ENCODE measurements around the gene MAGI2. TPM values are rescaled to one million over a fixed set of nuclear protein-coding genes. Genes with fewer than 3 reads are reported as not detected.

MAGI2 gene
- total RNA-seq, 1 experiment from 2014 or later, result 14.3 TPM

GRCh38 chr7:78996013-78996412 lies 457.5 kb downstream of the MAGI2 start:
- no peaks in the 10 kb centered on the region for H3K9me3 Mint-ChIP-seq
- Histone ChIP-seq H3K27me3 (ENCODE audit: insufficient read depth, low read length) (no peaks in the 10 kb centered on the region), H3K79me1 (ENCODE audit: insufficient read depth, low read depth, low read length, poor library complexity, severe bottlenecking) (no peaks in the 10 kb centered on the region), H3K4me2 (ENCODE audit: insufficient read depth, insufficient read length, low read length) (no peak overlapping the region), H4K5ac (ENCODE audit: insufficient read length, low read depth, low read length) (no peak overlapping the region), H4K91ac (ENCODE audit: insufficient read length, low read depth, low read length) (no peak overlapping the region), H2AFZ (ENCODE audit: low read length) (no peak overlapping the region), H2BK5ac (ENCODE audit: insufficient read length, low read length) (no peak overlapping the region), H2BK15ac (ENCODE audit: low read depth, low read length) (no peak overlapping the region), H3K9me3 (ENCODE audit: control insufficient read depth, low read depth, low read length) (no peaks in the 10 kb centered on the region), H2BK120ac (ENCODE audit: low read depth, low read length, poor library complexity, severe bottlenecking) (no peak overlapping the region), H3K23me2 (ENCODE audit: insufficient read length, low read depth, low read length, poor library complexity, severe bottlenecking) (no peaks in the 10 kb centered on the region), H3T11ph (ENCODE audit: low read length) (no peak overlapping the region), H3K56ac (ENCODE audit: insufficient read length, low read depth, low read length) (no peak overlapping the region), H3K4ac (ENCODE audit: low read depth, low read length) (no peak overlapping the region), H3K14ac (ENCODE audit: insufficient read depth, low read length) (no peak overlapping the region), H2BK12ac (ENCODE audit: insufficient read length, low read depth, low read length) (no peak overlapping the region), H3K23ac (ENCODE audit: insufficient read length, low read depth, low read length) (no peak overlapping the region), H3K9ac (ENCODE audit: extremely low read depth, insufficient read length, low read length) (no peak overlapping the region), H3K79me2 (ENCODE audit: insufficient read depth, low read length) (no peaks in the 10 kb centered on the region), H2AK5ac (ENCODE audit: insufficient read length, low read length) (no peak overlapping the region), H3K27ac (ENCODE audit: insufficient read length, low read depth, low read length) (no peak overlapping the region), H4K8ac (replicated peaks; ENCODE audit: insufficient read length, low read depth, low read length) (no peak overlapping the region), H4K20me1 (ENCODE audit: control insufficient read depth, insufficient read depth, insufficient read length) (no peaks in the 10 kb centered on the region), H3K4me1 (ENCODE audit: insufficient read depth, low read length) (no peaks in the 10 kb centered on the region), H3K18ac (ENCODE audit: insufficient read length, low read depth, low read length) (no peak overlapping the region), H2BK20ac (ENCODE audit: low read depth, low read length, poor library complexity, severe bottlenecking) (no peak overlapping the region)
- no peaks in the 10 kb centered on the region for H3K4me1 Mint-ChIP-seq
- no peak overlapping the region for H3K4me3 Mint-ChIP-seq
- no peaks in the 10 kb centered on the region for H3K36me3 Mint-ChIP-seq (ENCODE audit: insufficient read depth in 1 of 3, low read depth in 3 of 3)
- no peaks in the 10 kb centered on the region for H3K27me3 Mint-ChIP-seq (ENCODE audit: low read depth)
- TF ChIP-seq CTCF (conservative IDR thresholded peaks at IDR 0.05), result no peak
- DNase-seq, result no peak
- no peak overlapping the region for H3K27ac Mint-ChIP-seq
